Nephron progenitor cell (in vitro differentiated cells): ENCODE results near the gene GET4.

ENCODE experiments used
- DNase-seq: peaks from one replicate; pipeline ENCODE4 v3.0.0; 2021
- H3K27ac Mint-ChIP-seq: 2 replicates; pipeline ENCODE4 v1.8.0; 2021; ENCODE audit warnings: mild to moderate bottlenecking, moderate library complexity, mixed read lengths
- H3K27me3 Mint-ChIP-seq: 2 replicates; pipeline ENCODE4 v1.8.0; 2021; ENCODE audit warnings: mild to moderate bottlenecking, low read depth, mixed read lengths; ENCODE audit not compliant: poor library complexity
- H3K36me3 Mint-ChIP-seq: 2 replicates; pipeline ENCODE4 v1.8.0; 2021; ENCODE audit warnings: low read depth, mixed read lengths
- H3K4me1 Mint-ChIP-seq: 2 replicates; pipeline ENCODE4 v1.8.0; 2021; ENCODE audit warnings: mixed read lengths
- H3K4me3 Mint-ChIP-seq: 2 replicates; pipeline ENCODE4 v1.8.0; 2021; ENCODE audit warnings: mild to moderate bottlenecking, moderate library complexity, mixed read lengths
- H3K9me3 Mint-ChIP-seq: 2 replicates; pipeline ENCODE4 v1.8.0; 2021; ENCODE audit warnings: mild to moderate bottlenecking, moderate library complexity, mixed read lengths
- TF ChIP-seq, protein P1 (sequence below): fragments of 200-600 bp; sonication (generic); IDR thresholded peaks from 2 replicates; pipeline ENCODE4 v1.5.0; 2021; ENCODE audit warnings: antibody characterized with exemption

GET4 gene

DNA sequence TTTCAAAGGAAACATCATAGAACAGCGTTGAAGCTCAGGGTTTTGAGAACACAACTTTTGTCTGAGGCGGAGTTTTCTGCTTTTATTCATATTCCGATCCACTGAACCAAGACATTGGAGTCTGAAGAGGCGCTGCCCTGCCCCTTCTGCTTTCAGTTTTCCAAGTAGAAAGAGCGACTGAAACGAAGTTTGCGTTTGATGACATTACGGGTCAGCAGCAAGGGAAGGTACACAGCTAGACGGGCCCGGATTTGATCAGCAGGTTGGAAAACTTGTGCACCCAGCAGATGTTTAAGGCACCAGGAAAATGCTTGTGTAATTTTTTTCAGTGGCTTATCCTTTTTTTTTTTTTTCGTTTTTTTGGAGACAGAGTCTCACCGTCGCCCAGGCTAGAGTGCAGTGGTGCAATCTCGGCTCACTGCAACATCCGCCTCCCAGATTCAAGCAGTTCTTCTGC lies 43.4 kb upstream of the GET4 start:
- H3K27me3 Mint-ChIP-seq, result no peaks in the 10 kb centered on the region
- no peak overlapping the region for H3K4me3 Mint-ChIP-seq
- H3K36me3 Mint-ChIP-seq, result peaks cover 43% of the 10 kb centered on the region
- no peaks in the 10 kb centered on the region for H3K9me3 Mint-ChIP-seq
- H3K4me1 Mint-ChIP-seq, result peaks cover 79% of the 10 kb centered on the region
- TF ChIP-seq, protein P1, sequence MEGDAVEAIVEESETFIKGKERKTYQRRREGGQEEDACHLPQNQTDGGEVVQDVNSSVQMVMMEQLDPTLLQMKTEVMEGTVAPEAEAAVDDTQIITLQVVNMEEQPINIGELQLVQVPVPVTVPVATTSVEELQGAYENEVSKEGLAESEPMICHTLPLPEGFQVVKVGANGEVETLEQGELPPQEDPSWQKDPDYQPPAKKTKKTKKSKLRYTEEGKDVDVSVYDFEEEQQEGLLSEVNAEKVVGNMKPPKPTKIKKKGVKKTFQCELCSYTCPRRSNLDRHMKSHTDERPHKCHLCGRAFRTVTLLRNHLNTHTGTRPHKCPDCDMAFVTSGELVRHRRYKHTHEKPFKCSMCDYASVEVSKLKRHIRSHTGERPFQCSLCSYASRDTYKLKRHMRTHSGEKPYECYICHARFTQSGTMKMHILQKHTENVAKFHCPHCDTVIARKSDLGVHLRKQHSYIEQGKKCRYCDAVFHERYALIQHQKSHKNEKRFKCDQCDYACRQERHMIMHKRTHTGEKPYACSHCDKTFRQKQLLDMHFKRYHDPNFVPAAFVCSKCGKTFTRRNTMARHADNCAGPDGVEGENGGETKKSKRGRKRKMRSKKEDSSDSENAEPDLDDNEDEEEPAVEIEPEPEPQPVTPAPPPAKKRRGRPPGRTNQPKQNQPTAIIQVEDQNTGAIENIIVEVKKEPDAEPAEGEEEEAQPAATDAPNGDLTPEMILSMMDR, result no peak
- DNase-seq, result no peak
- H3K27ac Mint-ChIP-seq, result peak overlapping the region; percentile 87

DNA sequence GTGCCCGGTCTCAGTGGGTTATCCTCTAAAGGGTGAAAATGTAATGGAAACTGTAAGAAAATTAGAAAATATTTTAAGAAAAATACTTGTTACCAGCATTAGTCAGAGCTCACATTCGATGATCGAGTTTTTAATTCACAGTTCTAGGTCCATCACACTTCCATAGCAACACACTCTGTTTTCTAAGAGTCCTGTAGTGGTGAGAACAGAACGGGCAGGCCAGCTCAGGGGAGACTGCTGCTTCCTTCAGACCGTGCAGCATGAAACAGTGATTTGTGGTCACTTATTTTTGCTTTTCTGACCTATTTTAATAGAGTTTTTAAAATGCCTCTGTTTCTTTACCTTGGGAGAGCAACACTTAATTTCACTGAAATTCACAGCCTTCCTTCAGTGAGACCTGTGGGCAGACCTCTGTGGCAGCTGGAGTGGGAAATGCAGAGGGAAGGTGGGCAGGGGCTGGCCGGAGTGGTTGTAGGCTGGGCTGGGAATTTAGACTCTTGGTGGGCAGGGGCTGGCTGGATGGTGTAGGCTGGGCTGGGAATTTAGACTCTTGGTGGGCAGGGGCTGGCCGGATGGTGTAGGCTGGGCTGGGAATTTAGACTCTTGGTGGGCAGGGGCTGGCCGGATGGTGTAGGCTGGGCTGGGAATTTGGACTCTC lies 42.6 kb upstream of the GET4 start:
- Mint-ChIP-seq H3K36me3 (peaks cover 44% of the 10 kb centered on the region), H3K27ac (peak overlapping the region; percentile 89), H3K9me3 (no peaks in the 10 kb centered on the region), H3K27me3 (no peaks in the 10 kb centered on the region), H3K4me1 (peaks cover 79% of the 10 kb centered on the region), H3K4me3 (peak overlapping the region; percentile 32)
- DNase-seq, result no peak
- TF ChIP-seq, protein P1, result no peak

DNA sequence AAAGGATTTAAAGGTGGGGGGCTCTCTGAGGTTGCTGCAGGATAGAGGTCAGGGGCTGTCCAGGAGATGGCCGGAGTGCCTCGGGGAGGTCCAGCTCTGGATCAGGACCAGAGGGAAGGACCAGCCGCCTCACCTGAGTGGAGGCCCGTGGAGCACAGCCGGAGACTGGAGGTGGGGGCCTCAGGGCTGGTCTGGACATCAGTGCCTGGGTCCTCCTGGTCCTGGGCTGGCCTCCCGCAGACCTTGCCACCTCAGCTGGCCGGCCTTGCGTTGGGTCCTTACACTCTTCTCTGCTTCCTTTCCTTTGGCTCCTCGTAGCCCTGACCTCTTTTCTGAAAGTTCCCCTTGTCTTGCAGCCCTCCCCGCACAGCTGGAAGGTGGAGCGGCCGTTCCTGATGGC lies 42.1 kb upstream of the GET4 start:
- Mint-ChIP-seq H3K4me1 (peaks cover 75% of the 10 kb centered on the region), H3K9me3 (no peaks in the 10 kb centered on the region), H3K4me3 (no peak overlapping the region), H3K27ac (peak overlapping the region; percentile 75), H3K36me3 (peaks cover 45% of the 10 kb centered on the region), H3K27me3 (no peaks in the 10 kb centered on the region)
- TF ChIP-seq, protein P1, result no peak
- DNase-seq, result no peak

DNA sequence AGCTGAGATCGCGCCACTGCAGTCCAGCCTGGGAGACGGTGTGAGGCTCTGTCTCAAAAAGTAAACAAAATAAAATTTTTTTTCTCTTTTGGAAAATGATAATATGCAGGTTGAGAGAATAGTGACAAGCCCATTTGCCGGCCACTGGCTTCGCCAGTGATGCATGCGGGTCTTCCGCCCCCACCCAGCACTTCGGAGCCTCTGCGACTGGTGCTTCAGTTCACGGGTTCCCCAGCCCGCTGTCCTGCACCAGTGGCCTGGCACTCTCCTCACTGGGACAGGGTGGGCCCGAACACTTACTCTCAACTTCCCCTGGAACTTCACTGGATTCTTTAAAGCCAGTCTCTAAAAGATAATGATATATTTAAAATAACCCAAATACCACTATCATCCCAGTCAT lies 41.3 kb upstream of the GET4 start:
- Mint-ChIP-seq H3K4me1 (peaks cover 74% of the 10 kb centered on the region), H3K4me3 (peak overlapping the region; percentile 8), H3K27me3 (no peaks in the 10 kb centered on the region), H3K36me3 (peaks cover 50% of the 10 kb centered on the region), H3K27ac (peak overlapping the region; percentile 29), H3K9me3 (no peaks in the 10 kb centered on the region)
- peak; percentile 25 for DNase-seq
- TF ChIP-seq, protein P1, result no peak

DNA sequence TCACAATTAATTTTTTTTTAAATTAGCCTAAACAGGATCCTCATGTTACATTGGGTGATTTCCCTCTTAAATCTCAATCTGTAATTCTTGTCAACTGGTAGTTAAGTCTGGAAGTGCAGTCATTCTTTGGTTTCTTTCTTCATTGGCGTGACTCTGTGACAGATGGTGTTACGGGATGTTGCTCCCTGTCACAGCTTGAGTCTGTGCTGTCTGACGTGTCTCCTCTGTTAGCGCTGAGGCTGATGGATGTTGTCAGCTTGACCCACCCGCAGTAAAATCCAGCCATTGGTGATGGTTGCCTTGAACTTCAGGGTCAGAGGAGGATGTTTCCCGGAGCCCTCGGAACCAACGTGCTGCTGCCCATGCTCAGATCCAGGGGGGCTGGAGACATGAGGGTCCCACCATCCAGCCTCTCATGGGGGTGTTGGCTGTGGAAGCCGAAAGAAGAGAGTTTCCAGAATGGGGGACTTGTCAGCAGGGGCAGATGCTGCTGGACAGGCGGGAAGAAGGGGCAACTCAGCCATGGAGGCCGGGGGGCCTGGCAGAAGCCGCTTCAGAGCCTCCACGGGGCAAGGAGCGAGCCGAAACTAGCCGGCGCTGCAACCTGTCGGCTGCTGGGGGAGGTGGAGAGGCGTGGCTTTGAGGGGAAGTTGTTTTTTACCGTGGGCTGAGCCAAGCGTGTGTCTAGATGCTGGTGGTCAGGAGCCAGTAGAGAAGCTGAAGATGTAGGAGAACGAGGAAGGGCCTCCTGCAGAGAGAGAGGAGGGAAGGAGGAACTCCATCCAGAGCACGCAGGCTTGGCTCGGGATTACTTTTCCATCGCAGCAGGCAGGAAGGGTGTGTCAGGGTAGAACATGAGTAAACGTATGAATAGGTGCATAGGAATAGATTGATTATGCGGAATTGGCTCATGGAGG lies 40.6 kb upstream of the GET4 start:
- H3K4me3 Mint-ChIP-seq, result peak overlapping the region; percentile 8
- DNase-seq, result peak; percentile 28
- no peaks in the 10 kb centered on the region for H3K9me3 Mint-ChIP-seq
- peak overlapping the region; percentile 82 for H3K27ac Mint-ChIP-seq
- no peaks in the 10 kb centered on the region for H3K27me3 Mint-ChIP-seq
- TF ChIP-seq, protein P1, result no peak
- peaks cover 67% of the 10 kb centered on the region for H3K4me1 Mint-ChIP-seq
- peaks cover 51% of the 10 kb centered on the region for H3K36me3 Mint-ChIP-seq
